GM18520 (cell line): ENCODE data around the gene ZNF175.
"Not testable (repeated sequence)": the region's sequence is repeated elsewhere in the genome, so short reads cannot be mapped to it uniquely, and the experiment has no call there.

Source experiments
- ATAC-seq: cut with Tn5 transposase; IDR thresholded peaks from one replicate; pipeline ENCODE4 v1.9.1; 2021; ENCODE audit not compliant: unreplicated experiment

The ZNF175 gene

DNA sequence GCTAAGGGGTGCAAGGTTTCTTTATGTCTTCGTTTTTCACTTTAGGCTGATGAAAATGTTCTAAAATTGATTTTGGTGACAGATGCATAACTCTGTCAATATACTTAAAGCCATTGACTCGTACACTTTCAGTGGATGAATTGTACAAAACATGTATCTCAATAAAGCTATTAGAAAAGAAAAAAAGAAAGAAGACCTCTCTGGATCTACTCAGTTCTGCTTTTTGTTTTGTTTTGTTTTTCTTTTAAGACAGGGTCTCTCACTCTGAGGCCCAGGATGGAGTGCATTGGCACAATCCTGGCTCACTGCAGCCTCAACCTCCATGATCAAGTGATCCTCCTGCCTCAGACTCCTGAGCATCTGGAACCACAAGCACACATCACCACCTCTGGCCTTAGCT lies 55.6 kb downstream of the ZNF175 start:
- no peak for ATAC-seq

DNA sequence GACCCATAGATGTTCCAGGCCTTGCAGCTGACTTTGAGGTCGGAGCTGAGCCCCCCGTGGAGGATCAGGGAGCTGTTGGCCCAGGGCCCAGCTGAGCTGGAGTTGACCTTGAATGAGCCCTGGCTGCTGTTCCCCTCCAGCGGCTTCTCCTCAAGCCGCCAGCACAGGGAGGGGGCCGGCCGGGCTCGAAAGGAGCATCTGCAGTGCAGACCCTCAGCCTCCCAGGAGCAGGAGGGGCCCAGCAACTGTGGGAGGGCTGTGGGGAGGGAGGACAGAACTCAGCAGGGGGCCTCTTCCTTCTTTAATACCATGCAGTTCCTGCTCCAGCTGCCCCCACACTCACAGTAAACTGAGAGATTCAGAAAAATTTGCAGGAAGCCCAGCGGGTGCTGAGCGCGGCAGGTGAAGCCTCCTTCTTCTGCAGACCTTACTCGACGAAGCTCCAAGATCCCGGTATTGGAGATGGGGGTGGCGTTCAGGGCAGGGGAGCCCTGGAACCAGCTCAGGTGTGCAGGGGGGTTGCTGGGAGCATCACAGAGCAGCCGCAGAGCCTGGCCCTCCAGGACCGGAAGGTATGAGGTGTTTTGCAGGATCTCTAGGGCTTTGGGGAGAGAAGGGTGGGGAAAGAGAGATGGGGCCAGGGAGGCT lies 56.5 kb downstream of the ZNF175 start:
- no peak for ATAC-seq

DNA sequence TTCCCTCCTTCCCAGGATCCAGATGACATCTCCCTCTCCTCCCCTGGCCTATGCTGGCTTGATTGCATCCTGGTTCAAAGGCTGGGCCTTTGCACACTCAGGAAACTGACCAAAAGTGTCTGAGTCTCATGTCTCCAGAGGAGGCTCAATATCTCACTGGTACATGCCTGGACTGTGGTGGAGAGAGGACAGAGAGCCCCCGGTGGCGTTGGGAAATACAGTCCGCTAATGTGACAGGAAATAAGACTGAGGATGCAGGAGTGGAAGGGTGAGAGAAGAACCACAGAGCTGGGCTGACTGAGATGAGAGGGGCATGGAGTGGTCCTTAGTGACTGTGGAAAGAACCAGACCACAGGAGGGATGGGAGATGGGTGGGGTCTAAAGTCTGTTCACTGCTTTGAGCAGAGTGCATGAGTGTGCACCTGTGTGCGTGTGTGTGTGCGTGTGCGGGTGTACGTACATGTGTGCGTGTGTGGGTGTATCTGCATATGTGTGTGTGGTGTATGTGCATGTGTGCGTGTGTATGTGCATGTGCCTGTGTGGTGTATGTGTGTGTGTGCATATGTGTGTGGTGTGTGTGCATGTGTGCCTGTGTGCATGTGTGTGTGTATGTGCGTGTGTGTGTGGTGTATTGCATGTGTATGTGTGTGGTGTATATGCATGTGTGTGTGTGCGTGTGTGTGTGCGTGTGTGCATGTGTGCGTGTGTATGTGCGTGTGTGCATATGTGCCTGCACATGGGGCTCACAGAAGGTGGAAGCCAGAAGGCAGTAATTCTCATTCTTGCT lies 57.3 kb downstream of the ZNF175 start:
- ATAC-seq = no peak

DNA sequence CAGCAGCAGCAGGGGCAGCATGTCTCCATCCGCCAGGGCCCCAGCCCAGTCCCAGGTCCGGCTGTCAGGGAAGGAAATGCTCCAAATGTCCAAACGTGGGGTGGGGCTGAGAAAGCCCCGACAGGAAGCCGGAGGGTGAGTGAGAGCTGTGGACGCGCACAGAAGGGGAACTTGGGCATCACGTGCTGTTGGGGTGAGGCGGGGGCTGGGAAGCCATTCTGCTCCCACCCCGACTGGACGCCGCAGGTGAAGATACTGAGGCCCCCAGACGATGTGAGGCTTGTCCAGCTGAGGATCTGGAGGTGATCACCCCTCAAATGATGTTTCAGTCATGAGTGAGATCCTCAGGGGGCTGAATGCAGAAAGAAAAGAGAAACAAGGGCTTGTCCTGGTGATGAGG lies 59.2 kb downstream of the ZNF175 start, which contains the start of gene SIGLEC5:
Gene SIGLEC5, minus strand, starts transcription at position 87 of the 400 bp plus-strand sequence. Its CDS starts 66 bp downstream, at position 21.
- not testable (repeated sequence) for ATAC-seq

DNA sequence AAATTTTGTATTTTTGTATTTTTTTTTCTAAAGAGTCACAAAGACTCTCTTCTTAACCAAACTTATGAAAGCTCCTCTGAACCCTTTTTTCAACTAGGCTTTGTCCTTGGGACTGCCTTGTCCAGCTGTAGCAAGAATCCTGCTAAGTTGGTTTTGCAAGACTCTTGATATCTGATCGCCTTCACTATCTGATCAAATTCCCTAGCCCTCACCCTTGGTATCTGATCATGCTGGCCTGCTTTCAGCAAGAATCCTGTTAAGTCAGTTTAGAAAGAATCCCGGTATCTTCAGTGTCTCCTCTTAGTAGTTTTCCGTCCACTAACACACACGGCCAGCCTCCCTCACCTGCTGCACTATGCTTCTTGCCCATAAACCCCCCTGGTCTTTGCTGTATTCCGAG lies 61.0 kb downstream of the ZNF175 start:
- ATAC-seq = no peak

DNA sequence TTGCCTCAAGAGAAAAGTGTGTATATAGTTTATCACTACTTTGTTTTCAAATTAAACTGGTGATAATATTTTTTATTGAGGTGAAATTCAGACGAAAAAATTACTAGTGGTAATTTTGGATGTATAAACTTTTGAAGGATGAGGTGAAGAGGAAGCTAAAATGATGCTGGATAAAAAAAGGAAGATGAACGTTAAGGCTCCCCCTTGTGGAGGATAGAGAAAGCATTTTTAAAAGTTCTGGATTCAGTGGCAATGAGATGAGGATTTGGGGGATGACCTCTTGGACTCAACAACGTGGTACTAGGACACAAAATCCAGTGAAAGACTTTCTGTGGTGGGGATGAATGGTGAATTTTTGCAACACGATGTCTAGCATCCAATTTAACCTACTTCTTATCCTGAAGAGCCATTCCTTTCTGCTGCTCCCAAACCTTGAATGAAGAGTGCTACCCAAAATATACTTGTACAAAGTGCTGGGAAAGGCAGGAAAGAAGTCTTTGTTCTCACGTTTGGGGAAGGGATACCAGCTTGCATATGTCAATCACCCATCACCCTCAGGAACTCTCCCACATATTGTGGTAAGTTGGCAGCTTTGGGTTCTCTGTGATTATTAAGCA lies 66.4 kb downstream of the ZNF175 start:
- no peak for ATAC-seq

DNA sequence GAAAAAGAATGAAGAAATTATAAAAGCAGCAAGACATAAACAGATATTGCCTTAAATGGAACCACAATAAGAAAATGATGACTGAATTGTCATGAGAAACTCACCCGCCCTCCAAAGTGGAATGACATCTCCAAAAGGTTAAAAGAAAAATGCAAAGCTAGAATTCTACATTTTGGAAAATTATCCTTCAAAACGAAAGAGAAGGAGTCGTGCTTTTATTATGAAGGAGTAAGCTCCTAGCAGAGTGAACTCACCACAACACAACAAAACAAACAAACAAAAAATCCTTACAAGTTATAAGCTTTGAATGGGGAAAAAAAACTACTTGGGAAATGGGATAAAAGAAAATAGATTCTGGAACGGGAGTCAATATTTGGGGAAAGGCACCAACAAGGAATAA lies 68.8 kb downstream of the ZNF175 start:
- ATAC-seq = no peak

DNA sequence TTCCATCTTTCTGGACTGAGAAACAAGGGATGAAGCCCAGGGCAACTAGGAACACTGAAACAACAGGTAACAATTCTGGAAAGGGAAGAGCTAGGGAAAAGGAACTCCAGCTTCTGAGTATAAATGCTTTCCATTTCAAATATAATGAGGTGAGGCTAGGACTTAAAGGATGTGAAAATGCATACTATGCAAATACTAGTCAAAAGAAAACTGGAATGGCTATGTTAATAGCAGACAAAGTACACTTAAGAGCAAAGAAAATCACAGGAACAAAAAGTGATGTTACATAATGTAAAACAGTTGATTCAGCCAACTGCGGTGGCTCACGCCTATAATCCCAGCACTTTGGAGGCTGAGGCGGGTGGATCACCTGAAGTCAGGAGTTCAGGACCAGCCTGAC lies 69.3 kb downstream of the ZNF175 start:
- no peak for ATAC-seq

DNA sequence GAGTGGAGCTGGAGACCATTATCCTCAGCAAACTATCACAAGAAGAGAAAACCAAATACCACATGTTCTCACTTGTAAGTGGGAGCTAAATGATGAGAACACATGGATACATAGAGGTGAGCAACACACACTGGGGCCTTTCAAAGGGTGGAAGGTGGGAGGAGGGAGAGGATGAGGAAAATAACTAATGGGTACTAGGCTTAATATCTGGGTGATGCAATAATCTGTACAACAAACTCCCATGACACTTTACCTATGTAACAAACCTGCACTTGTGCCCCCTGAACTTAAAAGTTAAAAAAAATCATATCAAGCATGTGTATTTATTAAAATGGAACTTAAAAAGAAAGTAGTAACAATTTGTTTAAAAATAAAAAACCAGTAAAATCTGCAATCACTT lies 70.6 kb downstream of the ZNF175 start:
- ATAC-seq = no peak
